CD1c-positive myeloid dendritic cell (primary cell): Measurements from ENCODE around the gene AKAP6.

Source experiments
- DNase-seq: peaks from one replicate; pipeline ENCODE4 v3.0.0-alpha.2; 2016; ENCODE audit errors: extremely low spot score

AKAP6 gene

DNA sequence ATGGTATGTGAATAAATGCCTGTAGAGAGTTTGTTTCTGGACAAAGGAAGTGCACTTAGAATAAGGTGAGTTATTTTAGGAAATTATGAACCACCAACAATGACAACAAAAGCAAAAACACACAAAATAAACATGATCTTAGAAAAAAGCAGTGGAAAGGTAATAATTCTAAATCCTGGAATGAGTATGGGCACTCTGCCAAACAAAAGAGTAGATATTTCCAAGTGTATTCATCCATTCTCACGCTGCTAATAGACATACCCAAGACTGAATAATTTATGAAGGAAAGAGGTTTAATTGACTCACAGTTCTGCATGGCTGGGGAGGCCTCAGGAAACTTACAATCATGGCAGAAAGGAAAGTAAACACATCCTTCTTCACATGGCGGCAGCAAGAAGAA lies 340.3 kb downstream of the AKAP6 start:
- no peak for DNase-seq

- DNase-seq = no peak
Measured at GRCh38 chr14:32675433-32675832, 346.3 kb downstream of the AKAP6 start.

DNA sequence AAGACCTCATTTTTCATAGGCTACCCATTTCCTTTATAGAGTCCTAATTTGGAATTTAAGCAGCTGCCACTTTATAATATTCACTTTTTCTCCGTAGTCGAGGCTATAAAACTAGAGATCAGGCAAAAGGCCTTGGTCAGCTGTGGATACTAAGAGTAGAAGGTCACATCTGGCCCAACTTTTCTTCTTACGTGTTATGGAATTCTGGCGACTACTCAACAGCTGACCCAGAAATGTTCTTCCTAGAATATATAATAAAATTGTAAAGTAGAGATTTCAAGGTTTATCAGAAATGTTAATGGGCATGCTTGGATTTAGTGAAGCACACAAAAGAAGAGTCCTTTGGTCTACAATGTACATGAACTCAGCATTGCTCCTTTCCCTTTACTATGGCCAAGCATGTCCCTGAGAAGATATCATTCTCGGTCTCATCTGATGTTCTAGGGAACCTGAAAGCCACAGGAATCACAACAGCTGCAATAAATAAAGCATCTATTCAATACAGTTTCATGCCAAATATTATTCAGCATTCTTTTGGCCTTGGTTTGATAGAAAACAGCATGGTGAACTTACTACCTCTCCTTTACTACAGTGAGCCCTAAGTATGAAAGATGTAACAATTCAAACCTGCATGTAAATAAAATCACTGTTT lies 348.2 kb downstream of the AKAP6 start:
- no peak for DNase-seq

DNA sequence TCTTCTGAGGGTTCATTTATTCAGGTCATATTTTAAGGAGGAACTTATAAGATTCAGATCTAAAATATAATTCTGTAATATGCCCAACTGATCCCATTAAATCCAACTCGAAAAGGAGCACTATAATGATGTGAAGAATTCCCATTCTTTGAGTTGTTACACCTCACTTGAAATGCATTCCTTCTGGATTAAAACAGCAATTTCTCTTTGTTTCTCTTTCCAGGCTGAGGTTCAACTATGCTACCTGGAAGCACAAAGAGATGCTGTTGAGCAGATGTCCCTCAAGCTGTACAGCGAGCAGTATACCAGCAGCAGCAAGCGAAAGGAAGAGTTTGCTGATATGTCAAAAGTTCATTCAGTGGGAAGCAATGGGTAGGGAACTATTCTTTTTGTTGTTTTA lies 349.0 kb downstream of the AKAP6 start:
- DNase-seq = no peak

DNA sequence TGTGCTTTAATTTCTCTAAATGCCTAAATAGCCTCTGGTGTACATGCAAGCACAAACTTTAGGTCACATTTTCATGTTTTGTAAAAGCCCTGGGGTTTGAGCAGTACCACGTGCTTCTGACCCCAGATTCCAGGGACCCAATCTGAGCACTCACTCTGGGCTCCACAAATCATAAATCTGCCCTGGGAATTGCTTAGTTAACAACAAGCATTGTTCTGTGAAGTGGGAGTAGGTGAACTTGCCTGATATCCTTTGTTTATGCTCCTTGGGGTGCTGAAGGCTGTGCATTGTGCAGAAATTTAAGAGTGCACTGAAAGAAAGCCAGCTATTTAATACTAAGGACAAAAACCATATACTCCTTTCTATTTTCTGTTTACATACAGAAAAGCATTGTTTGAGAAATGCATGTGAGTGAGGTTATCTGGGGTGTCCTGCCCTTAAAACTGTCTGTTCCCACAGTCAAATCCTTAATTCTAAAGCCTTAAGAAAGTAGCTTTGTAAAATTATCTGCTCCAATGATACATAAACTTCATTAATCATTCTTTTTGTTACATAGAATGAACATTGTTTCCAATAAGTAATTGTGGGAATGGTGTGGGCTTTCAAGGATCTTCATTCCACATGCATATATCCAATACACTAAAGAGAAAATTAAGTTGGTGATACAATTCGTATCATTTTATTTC lies 351.0 kb downstream of the AKAP6 start:
- DNase-seq = no peak

DNA sequence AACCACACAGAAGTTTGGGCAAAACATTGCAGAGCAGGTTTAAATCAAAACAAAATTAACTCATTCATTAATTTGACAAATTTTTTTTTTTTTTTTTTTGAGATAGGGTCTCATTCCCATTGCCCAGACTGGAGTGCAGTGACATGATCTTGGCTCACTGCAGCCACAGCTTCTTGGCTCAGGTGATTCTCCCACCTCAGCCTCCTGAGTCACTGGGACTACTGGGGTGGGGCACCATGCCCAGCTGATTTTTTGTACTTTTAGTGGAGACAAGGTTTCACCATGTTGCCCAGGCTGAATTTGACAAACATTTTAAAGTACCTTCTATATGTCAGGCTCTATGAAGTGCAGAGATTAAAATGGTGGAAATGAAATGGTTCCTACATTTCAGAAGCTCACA lies 352.5 kb downstream of the AKAP6 start:
- no peak for DNase-seq

- no peak for DNase-seq
Measured at GRCh38 chr14:32682214-32682613, 353.1 kb downstream of the AKAP6 start.

DNA sequence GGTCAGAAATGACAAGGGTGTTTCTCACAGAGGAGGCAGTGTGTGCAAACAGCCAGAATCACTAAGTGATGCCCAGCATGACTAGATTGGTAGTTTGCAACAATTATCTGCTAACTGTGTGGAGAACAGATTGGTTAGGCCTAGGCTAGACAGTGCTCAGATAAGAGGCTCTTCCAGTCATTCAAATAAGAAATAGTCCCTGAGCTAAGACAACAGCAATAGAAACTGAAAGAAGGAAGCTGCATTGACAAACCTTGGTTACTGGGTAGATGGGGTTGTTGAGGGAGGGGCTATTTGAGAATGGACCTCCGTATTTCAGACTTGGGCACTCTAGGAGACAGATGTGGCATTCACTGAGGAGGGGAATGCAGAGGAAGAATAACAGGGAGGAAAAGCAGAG lies 354.6 kb downstream of the AKAP6 start:
- no peak for DNase-seq

DNA sequence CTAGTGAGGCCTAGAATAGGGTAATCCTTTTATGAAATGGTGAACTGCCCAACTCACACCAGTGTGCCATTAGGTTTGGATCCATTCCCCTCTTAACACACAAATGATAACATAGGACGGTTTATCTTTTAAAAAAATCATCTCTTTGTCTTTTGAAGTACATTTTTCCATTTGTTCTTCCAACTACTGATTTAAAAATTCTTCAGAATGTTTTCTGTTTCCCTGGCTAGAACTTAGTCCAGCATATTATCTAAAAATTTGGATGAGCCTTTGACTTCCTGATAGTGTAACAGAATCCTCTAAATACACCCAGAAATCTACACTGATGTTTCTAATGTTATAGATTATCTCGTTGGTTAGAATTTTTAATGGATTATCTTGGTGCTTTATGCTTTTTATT lies 359.8 kb downstream of the AKAP6 start:
- DNase-seq = no peak

DNA sequence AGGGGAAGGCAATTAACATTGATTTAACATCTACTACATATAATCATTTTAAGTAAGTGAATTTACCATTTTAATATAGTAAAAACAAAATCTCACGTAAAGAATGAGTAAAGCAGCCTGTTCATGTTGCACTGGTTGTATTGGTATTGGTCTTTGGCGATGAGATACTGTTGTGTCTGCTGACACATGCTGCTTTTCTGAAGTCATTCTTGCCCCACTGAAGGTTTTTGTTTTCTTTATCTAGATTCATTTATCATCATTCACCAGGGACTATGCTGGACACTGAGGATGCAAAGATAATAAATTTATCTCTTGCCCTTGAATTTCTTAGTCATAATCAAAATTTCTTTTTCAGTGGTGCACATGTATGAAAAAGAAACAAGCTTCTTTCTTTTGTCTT lies 363.3 kb downstream of the AKAP6 start:
- no peak for DNase-seq

- no peak for DNase-seq
Measured at GRCh38 chr14:32693114-32693513, 364.0 kb downstream of the AKAP6 start.

DNA sequence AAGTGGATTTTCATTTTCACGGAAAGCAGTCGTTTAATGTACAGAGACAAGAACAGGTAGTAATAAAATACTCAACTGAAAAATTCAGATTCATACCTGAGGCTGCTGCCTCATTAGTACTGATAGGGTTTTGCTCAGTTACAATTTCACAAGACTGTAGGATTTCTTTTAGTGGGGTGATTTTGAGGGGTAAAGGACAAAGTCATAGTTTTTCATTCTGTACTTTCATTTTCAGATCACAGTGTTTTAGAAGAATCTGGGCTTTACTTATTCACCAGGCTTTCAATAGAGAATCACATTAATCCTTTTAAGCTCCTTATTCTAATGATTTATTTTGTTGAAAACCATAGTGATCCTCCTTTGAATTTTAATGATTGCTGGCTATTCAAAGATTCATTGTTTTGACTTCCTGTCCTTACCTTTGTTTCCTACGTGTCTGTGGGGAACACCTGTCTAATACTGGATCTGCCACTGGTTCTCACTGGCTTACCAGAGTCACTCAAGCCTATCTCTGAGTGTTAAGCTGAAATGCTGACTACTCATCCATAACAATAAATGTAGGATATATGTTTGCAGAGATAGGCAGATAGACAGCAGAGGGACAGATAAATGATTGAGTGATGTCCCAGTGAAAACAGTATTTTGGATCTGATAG lies 365.8 kb downstream of the AKAP6 start:
- DNase-seq = no peak

DNA sequence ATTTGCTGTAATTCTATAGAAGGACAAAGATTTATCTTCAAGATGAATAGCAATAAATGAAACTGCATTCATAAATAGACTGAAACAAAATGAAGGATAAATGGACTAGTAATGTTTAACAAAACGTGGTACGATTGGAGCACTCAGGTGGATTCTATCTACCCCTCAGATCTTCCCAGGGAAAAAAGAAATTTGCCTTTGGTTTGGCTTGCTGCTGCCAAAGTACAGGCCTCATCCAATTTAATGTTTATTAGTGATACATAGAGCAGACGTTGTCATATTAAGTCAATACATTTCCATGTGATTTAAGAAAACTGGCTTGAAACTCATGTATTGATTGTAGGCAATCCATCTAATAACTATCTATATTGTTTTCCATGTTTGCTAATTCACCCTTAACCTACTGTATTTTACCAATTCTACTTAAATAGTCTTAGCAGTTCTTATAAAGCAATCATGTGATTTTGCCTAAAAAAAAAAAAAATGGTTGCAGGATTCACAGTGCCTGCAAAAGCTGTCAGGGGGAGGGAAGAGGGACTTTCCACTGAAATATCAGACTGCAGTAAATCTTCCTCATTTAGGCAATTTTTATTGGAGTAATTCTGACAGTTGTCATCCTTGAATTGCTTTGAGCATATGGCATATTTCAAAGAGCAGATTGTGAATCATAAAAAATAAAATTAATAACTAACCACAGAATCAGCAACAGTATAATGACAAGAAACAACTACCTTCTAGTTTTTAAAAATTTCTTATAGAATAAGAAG lies 367.4 kb downstream of the AKAP6 start:
- DNase-seq = peak; percentile 3

DNA sequence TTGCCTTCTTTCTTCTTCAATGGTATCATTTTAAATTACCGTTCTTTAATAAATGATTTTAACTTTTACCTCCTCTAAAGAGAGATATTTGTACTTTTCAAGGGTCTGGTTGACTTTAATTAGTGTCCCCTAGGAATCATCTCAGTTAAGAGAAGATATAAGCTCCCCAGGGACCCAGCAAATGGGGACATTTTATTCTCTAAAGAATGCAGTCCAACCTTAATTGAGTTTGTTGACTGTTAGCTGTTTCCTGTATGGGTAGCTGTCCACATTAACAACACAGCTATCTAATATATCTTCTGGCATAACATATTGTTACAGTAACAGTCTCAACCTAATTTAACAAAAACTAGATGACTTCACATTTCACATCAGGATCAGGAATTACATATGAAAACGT lies 368.0 kb downstream of the AKAP6 start:
- no peak for DNase-seq

- no peak for DNase-seq
Measured at GRCh38 chr14:32697704-32698103, 368.6 kb downstream of the AKAP6 start.

DNA sequence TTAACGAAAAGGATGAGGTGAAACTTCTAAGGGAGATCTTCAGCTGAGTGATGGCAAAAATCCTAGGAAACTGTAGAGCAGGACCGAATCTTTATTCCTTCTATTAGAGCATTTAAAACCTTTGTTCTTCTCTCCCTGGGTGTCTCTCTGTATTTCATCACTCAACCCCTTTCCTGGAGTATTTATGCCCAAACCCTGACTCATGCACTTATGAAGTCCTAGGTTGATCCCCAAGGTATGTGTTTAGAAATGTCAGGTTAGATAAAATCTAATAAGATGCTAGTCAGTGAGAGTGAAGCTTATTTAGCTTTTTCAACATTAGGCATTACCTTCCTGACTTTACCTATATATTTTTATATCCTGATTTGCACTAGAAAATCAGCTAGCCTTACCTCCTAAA lies 369.7 kb downstream of the AKAP6 start:
- DNase-seq = no peak

GRCh38 chr14:32701475-32701874 lies 372.4 kb downstream of the AKAP6 start:
- no peak for DNase-seq

DNA sequence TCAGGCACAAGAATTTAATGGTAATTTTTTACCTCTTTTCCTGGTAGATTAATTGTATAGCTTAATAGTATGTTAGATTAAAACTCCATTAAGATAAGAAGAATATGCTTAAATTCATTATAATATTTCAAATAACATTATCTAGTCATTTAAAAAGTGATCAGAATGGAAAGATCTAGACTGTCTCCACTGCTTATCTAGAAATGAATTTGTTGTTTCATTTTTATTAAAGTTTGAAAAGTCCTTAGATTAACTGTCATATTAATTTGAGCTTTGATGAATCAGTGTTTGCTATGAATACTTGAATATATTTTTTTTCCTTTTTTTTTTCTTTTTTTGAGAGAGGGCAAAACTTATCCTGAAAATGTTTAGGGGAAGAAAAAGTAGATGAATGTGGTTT lies 373.0 kb downstream of the AKAP6 start:
- DNase-seq = no peak

- no peak for DNase-seq
Measured at GRCh38 chr14:32702562-32702961, 373.5 kb downstream of the AKAP6 start.

GRCh38 chr14:32703183-32703621 lies 374.1 kb downstream of the AKAP6 start:
- no peak for DNase-seq

DNA sequence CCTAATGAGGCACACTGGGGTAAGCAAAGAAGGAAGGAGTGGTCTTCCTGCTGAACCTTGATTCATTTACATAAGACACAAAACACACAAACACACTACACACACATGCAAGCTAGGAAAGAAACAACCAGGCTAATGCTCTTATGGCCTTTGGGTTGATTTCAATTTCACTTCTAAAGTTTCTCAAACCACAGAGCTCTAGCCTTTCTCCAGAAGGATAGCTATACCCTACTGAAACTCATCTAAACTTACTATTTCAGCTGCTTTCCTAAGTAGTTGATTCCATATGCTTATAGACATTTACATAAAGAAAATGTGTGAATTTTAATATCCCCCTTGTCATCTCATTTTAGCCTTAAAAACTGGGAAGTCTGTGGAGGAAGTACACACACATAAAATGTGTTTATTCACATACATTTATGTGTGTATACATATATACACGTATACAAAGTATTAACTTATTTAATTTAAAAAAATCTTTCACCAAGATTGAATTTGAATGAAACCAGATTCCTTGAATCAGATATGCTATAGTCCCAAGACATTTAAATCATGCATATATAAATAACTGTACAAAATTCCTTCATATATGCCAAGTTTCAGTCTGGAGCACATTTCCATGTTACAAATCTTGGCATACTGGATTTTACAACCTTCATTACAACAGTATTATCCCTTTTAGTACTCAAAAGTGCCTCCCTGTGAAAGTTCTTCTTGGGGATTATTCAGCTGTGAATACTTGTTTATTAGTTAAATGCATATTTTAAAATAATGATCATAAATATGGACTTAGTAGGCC lies 377.8 kb downstream of the AKAP6 start:
- no peak for DNase-seq
